Activated naive CD8-positive, alpha-beta T cell treated with anti-CD3 and anti-CD28 coated beads, Interleukin-2, amount 50 U/mL, for 16 hours (primary cell): ENCODE data around the gene ZFP62.
"Not testable (repeated sequence)": the region's sequence is repeated elsewhere in the genome, so short reads cannot be mapped to it uniquely, and the experiment has no call there.

Experiments used
- DNase-seq: peaks from one replicate; pipeline ENCODE4 v3.0.0-alpha.2; 2020; ENCODE audit warnings: low read depth, low spot score

The ZFP62 gene

GRCh38 chr5:180830253-180831138 lies 30.6 kb downstream of the ZFP62 start:
- DNase-seq = peak; percentile 40

GRCh38 chr5:180829726-180830125 lies 31.4 kb downstream of the ZFP62 start:
- DNase-seq = no peak

- DNase-seq = not testable (repeated sequence)
Observed at GRCh38 chr5:180828756-180829531, 32.1 kb downstream of the ZFP62 start.

GRCh38 chr5:180827374-180827773 lies 33.7 kb downstream of the ZFP62 start:
- DNase-seq = not testable (repeated sequence)

- no peak for DNase-seq
Observed at GRCh38 chr5:180825768-180826525, 35.1 kb downstream of the ZFP62 start.

GRCh38 chr5:180824630-180825476 lies 36.2 kb downstream of the ZFP62 start:
- no peak for DNase-seq

GRCh38 chr5:180823940-180824629 lies 37.0 kb downstream of the ZFP62 start:
- no peak for DNase-seq

GRCh38 chr5:180823346-180823745 lies 37.7 kb downstream of the ZFP62 start:
- no peak for DNase-seq

GRCh38 chr5:180821538-180821937 lies 39.5 kb downstream of the ZFP62 start:
- DNase-seq = no peak

- no peak for DNase-seq
Observed at GRCh38 chr5:180820788-180821321, 40.2 kb downstream of the ZFP62 start.

GRCh38 chr5:180818677-180819341 lies 42.3 kb downstream of the ZFP62 start:
- no peak for DNase-seq

- DNase-seq = no peak
Observed at GRCh38 chr5:180817893-180818674, 43.0 kb downstream of the ZFP62 start.

GRCh38 chr5:180816608-180817534 lies 44.2 kb downstream of the ZFP62 start:
- no peak for DNase-seq

- no peak for DNase-seq
Observed at GRCh38 chr5:180815293-180815917, 45.7 kb downstream of the ZFP62 start.

GRCh38 chr5:180813420-180813819 lies 47.7 kb downstream of the ZFP62 start:
- no peak for DNase-seq

- no peak for DNase-seq
Observed at GRCh38 chr5:180811623-180812124, 49.4 kb downstream of the ZFP62 start.
